Rectal smooth muscle tissue (tissue), 1 donor: ENCODE measurements around the gene ZNF512B.
"Not testable (repeated sequence)": the region's sequence is repeated elsewhere in the genome, so short reads cannot be mapped to it uniquely, and the experiment has no call there.

Experiments
- H3K27ac ChIP-seq: one replicate; pipeline ENCODE4 v1.7.0; 2013; ENCODE audit warnings: low read depth, low read length, inconsistent platforms
- H3K27me3 ChIP-seq: one replicate; pipeline ENCODE4 v1.7.0; 2013; ENCODE audit warnings: low read length; ENCODE audit not compliant: control insufficient read depth, insufficient read depth
- H3K36me3 ChIP-seq: one replicate; pipeline ENCODE4 v1.7.0; 2013; ENCODE audit warnings: low read length; ENCODE audit not compliant: control insufficient read depth, insufficient read depth
- H3K4me1 ChIP-seq: one replicate; pipeline ENCODE4 v1.7.0; 2013; ENCODE audit warnings: low read length; ENCODE audit not compliant: control insufficient read depth, insufficient read depth
- H3K4me3 ChIP-seq: one replicate; pipeline ENCODE4 v1.7.0; 2013; ENCODE audit warnings: low read length
- H3K9ac ChIP-seq: one replicate; pipeline ENCODE4 v1.7.0; 2013; ENCODE audit warnings: low read length

Gene ZNF512B

GRCh38 chr20:63940472-63941266, 29.1 kb downstream of the ZNF512B start:
- Histone ChIP-seq H3K27ac (no peak overlapping the region), H3K4me3 (no peak overlapping the region), H3K27me3 (no peaks in the 10 kb centered on the region), H3K4me1 (no peaks in the 10 kb centered on the region), H3K36me3 (peaks cover 32% of the 10 kb centered on the region), H3K9ac (no peak overlapping the region)

- H3K27me3 ChIP-seq = no peaks in the 10 kb centered on the region
- H3K4me1 ChIP-seq = no peaks in the 10 kb centered on the region
- H3K9ac ChIP-seq = no peak overlapping the region
- H3K36me3 ChIP-seq = peaks cover 36% of the 10 kb centered on the region
- no peak overlapping the region for H3K27ac ChIP-seq
- H3K4me3 ChIP-seq = no peak overlapping the region
These were observed 29.7 kb downstream of the ZNF512B start for GRCh38 chr20:63940071-63940471.

DNA sequence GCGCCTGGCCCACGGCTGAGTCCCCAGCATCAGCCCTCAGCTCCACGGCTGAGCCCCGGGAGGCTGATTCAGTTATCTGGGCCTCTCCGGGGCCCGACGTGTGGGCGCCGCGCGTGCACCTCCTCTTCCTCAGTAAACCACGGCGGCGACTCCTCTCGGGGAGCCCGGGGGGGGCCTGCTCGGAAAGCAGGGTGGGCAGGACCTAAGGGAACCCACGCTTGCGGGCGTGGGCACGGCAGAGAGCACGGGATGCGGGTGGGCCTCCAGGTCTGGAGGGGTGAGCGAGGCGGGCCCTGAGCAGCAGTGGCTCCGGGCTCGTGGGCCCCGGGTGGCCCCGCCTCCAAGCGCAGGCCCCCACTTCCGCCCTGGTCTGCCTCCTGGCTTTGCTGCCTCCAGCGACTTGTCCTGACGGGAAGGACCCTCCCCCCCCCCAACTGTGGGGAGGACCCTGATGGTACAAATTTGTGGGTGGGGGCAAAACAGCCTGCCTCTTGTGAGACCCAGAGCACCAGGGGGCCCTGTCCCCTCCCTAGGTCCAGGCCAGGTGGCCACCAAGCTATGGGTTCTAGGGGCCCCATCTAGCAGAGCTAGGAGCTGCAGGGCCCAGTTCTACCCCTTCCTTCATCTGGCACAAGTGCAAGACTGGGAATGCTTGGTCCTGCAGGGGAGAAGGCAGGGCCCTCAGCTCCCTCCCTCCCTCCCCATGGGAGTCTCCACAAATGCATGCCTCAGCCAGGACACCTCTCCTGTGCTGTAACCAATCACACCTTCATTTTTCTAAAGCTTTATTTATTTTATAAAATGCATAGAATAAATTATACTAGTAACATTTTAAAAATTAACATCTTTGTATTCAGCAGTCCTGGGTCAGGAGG, 30.4 kb downstream of the ZNF512B start:
- Histone ChIP-seq H3K36me3 (peaks cover 37% of the 10 kb centered on the region), H3K27ac (no peak overlapping the region), H3K4me3 (no peak overlapping the region), H3K9ac (no peak overlapping the region), H3K27me3 (no peaks in the 10 kb centered on the region), H3K4me1 (no peaks in the 10 kb centered on the region)

- H3K27me3 ChIP-seq = no peaks in the 10 kb centered on the region
- no peak overlapping the region for H3K9ac ChIP-seq
- no peak overlapping the region for H3K27ac ChIP-seq
- peaks cover 27% of the 10 kb centered on the region for H3K36me3 ChIP-seq
- H3K4me3 ChIP-seq = no peak overlapping the region
- H3K4me1 ChIP-seq = no peaks in the 10 kb centered on the region
These were observed 32.1 kb downstream of the ZNF512B start for GRCh38 chr20:63937596-63937995.

DNA sequence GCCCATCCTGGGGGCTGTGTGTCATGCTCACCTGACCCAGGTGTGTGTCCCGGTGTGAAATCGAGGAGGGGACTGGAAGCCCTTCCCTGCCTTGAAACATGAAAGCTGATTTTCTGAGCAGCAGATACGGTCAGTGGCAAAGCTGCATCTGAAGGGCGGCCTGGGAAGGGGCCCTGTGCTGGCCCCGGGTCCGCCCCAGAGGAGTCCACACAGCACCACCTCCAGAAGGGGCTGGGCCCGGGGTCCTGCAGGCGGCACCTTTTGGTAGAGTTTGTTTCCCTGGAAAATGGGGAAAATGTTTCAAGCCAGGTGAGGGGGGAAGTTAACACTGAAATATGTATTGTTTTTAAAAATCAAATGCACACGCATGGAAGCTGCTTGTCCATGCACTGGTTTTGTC, 34.3 kb downstream of the ZNF512B start:
- Histone ChIP-seq H3K36me3 (peaks cover 41% of the 10 kb centered on the region), H3K4me1 (no peaks in the 10 kb centered on the region), H3K27me3 (no peaks in the 10 kb centered on the region), H3K9ac (no peak overlapping the region), H3K4me3 (no peak overlapping the region), H3K27ac (no peak overlapping the region)

DNA sequence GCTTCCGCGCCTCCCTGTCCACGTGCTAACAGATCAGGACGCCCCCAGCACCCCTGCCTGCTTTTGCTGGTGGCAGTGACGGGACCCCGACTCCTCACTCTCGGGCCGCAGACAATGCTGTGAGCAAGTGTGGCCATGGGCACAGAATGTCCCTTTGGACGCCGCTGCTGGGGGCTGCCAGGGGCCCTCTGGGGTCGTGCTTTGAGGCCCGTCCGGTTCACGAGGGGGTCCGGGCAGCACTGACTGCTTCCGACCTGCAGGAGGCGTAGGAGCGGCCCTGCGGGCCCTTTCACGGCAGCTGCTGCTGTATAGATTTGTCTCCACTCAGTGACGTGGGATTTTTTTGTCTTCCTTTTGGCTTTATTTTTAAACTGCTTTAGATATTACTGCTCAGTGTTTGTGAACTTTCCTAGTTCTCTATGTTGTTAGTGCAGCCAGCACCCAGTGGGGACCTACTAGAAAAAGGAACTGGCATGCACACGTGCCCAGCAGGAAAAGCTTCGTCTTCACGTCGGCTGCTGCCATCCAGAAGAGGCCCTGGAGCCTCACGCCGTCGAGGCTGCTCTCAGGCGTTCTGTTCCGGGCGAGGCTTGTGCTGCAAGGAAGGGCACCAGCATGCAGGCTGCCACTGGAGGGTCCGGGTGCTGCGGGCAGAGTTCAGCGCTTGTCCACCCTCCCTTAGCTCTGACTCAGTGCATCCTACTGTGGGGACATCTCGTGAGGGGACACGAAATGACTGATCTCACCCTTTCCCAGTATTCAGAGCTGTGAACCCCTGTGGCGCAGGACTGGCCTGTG, 35.3 kb downstream of the ZNF512B start:
- H3K27me3 ChIP-seq = no peaks in the 10 kb centered on the region
- H3K27ac ChIP-seq = no peak overlapping the region
- peaks cover 37% of the 10 kb centered on the region for H3K36me3 ChIP-seq
- no peak overlapping the region for H3K4me3 ChIP-seq
- no peak overlapping the region for H3K9ac ChIP-seq
- no peaks in the 10 kb centered on the region for H3K4me1 ChIP-seq

DNA sequence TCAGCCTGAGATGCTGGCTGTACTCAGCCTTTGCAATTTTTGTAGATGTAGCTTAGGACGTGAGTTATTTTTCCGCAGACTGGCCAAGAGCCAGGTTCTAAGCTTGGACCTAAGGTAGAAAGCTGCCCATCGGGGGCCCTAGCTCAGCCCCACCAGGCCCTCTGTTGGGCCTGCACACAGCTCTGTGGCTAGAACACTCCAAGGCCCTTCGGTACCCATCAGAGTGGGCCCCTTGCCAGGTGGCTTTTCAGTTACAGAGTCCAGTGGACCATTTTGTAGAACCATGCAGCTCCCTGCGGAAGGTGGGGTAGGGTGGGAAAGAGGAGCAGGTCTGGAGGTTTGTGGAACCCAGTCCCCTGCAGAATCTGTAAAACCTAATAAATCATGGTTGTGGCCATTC, 36.1 kb downstream of the ZNF512B start:
- no peaks in the 10 kb centered on the region for H3K27me3 ChIP-seq
- H3K9ac ChIP-seq = no peak overlapping the region
- H3K4me1 ChIP-seq = no peaks in the 10 kb centered on the region
- H3K36me3 ChIP-seq = peaks cover 42% of the 10 kb centered on the region
- H3K27ac ChIP-seq = no peak overlapping the region
- H3K4me3 ChIP-seq = no peak overlapping the region

GRCh38 chr20:63932606-63933160, 37.0 kb downstream of the ZNF512B start:
- no peak overlapping the region for H3K9ac ChIP-seq
- H3K4me3 ChIP-seq = no peak overlapping the region
- no peaks in the 10 kb centered on the region for H3K4me1 ChIP-seq
- H3K27ac ChIP-seq = no peak overlapping the region
- no peaks in the 10 kb centered on the region for H3K27me3 ChIP-seq
- H3K36me3 ChIP-seq = peaks cover 47% of the 10 kb centered on the region

- Histone ChIP-seq H3K4me1 (no peaks in the 10 kb centered on the region), H3K27me3 (no peaks in the 10 kb centered on the region), H3K9ac (no peak overlapping the region), H3K27ac (no peak overlapping the region), H3K4me3 (no peak overlapping the region), H3K36me3 (peaks cover 45% of the 10 kb centered on the region)
These were observed 38.0 kb downstream of the ZNF512B start for GRCh38 chr20:63931735-63932134.

GRCh38 chr20:63930971-63931553, 38.7 kb downstream of the ZNF512B start:
- Histone ChIP-seq H3K4me1 (no peaks in the 10 kb centered on the region), H3K36me3 (peaks cover 45% of the 10 kb centered on the region), H3K9ac (no peak overlapping the region), H3K27ac (no peak overlapping the region), H3K27me3 (no peaks in the 10 kb centered on the region), H3K4me3 (no peak overlapping the region)

DNA sequence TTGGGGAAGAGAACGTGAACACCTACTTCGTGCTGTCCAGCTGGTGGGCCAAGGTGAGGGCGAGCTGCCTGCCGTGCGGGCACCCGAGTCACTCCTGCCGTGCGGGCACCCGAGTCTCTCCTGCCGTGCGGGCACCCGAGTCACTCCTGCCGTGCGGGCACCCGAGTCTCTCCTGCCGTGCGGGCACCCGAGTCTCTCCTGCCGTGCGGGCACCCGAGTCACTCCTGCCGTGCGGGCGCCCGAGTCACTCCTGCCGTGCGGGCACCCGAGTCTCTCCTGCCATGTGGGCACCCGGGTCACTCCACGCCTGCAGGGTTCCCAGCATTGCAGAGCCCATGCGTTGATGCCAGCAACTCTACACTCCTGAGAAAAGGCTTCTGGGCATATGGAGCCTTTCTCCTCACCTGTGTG, 40.3 kb downstream of the ZNF512B start:
- not testable (repeated sequence) for H3K27me3 ChIP-seq, H3K4me1 ChIP-seq, H3K9ac ChIP-seq, H3K4me3 ChIP-seq, H3K27ac ChIP-seq
- H3K36me3 ChIP-seq = peaks cover 37% of the 10 kb centered on the region

DNA sequence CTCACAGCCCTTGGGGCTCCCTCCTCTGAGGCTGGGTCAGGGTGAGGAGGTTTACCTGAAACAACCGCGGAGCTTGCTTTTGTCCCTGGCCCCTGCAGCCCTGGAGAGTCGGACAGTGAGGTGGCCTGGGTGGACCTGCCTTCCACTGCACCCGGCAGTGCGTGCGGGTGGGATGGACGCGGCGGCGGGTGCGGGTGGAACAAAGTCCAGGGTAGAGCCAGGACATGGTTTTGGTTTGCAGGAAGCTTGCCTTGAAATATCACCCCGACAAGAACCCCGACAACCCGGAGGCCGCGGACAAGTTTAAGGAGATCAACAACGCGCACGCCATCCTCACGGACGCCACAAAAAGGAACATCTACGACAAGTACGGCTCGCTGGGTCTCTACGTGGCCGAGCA, 40.7 kb downstream of the ZNF512B start:
- no peak overlapping the region for H3K27ac ChIP-seq
- H3K27me3 ChIP-seq = no peaks in the 10 kb centered on the region
- H3K4me1 ChIP-seq = no peaks in the 10 kb centered on the region
- no peak overlapping the region for H3K4me3 ChIP-seq
- peaks cover 37% of the 10 kb centered on the region for H3K36me3 ChIP-seq
- H3K9ac ChIP-seq = no peak overlapping the region
